Endothelial cell of umbilical vein (primary cell): Measurements from ENCODE around the gene RNF151. TPM values are rescaled to one million over a fixed set of nuclear protein-coding genes. Genes with fewer than 3 reads are reported as not detected.

Source experiments
- BruUV-seq: library from RNA; stranded (reverse); fragments of 400-500 nt; replicated peaks from 2 replicates; lab custom pipeline; 2021; lab: Mats Ljungman, UMichigan
- CTCF ChIA-PET: fragments of 300-600, 350-600 bp; sonication (Branson Sonifier 250); formaldehyde crosslinking; loops from one replicate; lab custom pipeline; 2021; ENCODE audit warnings: antibody characterized with exemption, inconsistent platforms; lab: Charles Lee
- POLR2A ChIA-PET: fragments of 300-600, 350-600 bp; sonication (Branson Sonifier 250); formaldehyde crosslinking; loops from one replicate; lab custom pipeline; 2021; ENCODE audit warnings: antibody characterized with exemption, inconsistent platforms; lab: Charles Lee
- DNase-seq: peaks from one replicate; pipeline ENCODE4 v3.0.0-alpha.2; 2011; ENCODE audit warnings: low read depth, low spot score
- FAIRE-seq: peaks from 2 replicates; lab custom pipeline; 2011; peaks lifted over from hg19 to GRCh38; lab: Jason Lieb, UNC
- H2AFZ ChIP-seq: 2 replicates; pipeline ENCODE4 v1.6.0; 2012; ENCODE audit warnings: low read depth, low read length, control low read depth, inconsistent platforms
- H3K27ac ChIP-seq: 2 replicates; pipeline ENCODE4 v1.5.1; 2011; ENCODE audit warnings: low read depth, mild to moderate bottlenecking, control low read depth, low read length, moderate library complexity; ENCODE audit not compliant: insufficient read depth
- H3K27me3 ChIP-seq, 2 experiments: 2 replicates each; pipeline versions ENCODE4 v1.6.0 to v1.6.1; 2011; ENCODE audit warnings: low read length in 2 of 2, mixed read lengths in 1 of 2; ENCODE audit not compliant: control insufficient read depth in 2 of 2, insufficient read depth in 2 of 2
- H3K36me3 ChIP-seq, 2 experiments: 2 replicates in 1 of 2; 3 replicates in 1 of 2; pipeline ENCODE4 v1.5.1; 2011; ENCODE audit warnings: low read length in 2 of 2, mild to moderate bottlenecking in 1 of 2, moderate library complexity in 1 of 2; ENCODE audit not compliant: control insufficient read depth in 2 of 2, insufficient read depth in 2 of 2; ENCODE audit errors: extremely low read depth in 1 of 2
- H3K4me1 ChIP-seq: 3 replicates; pipeline ENCODE4 v1.5.1; 2011; ENCODE audit warnings: mild to moderate bottlenecking, low read length; ENCODE audit not compliant: control insufficient read depth, insufficient read depth; ENCODE audit errors: extremely low read depth
- H3K4me2 ChIP-seq: 2 replicates; pipeline ENCODE4 v1.6.1; 2011; ENCODE audit warnings: low read length, control low read depth, mixed read lengths; ENCODE audit not compliant: insufficient read depth
- H3K4me3 ChIP-seq, 3 experiments: fragments of 200-600 bp in 1 of 3; sonication (generic), shearing (Covaris generic) in 1 of 3; replicated peaks in 1 of 3; 2 replicates each; pipeline ENCODE4 v1.5.1; 2011 to 2016; ENCODE audit warnings: control low read depth in 3 of 3, low read length in 3 of 3, mild to moderate bottlenecking in 2 of 3, inconsistent platforms in 1 of 3, low read depth in 1 of 3, moderate library complexity in 1 of 3; ENCODE audit not compliant: insufficient read depth in 1 of 3
- H3K79me2 ChIP-seq: 2 replicates; pipeline ENCODE4 v1.6.0; 2012; ENCODE audit warnings: low read length, inconsistent platforms; ENCODE audit not compliant: control insufficient read depth, insufficient read depth
- H3K9ac ChIP-seq: replicated peaks from 2 replicates; pipeline ENCODE3; 2011; ENCODE audit warnings: low read length, control low read depth; ENCODE audit not compliant: insufficient read depth; ENCODE audit errors: extremely low read depth
- H3K9me1 ChIP-seq: replicated peaks from 3 replicates; pipeline ENCODE4 v1.6.0; 2011; ENCODE audit warnings: mild to moderate bottlenecking, low read length; ENCODE audit not compliant: control insufficient read depth, insufficient read depth; ENCODE audit errors: extremely low read depth
- H3K9me3 ChIP-seq: replicated peaks from 2 replicates; pipeline ENCODE4 v1.5.1; 2012; ENCODE audit warnings: low read length, inconsistent platforms; ENCODE audit not compliant: control insufficient read depth, insufficient read depth
- H4K20me1 ChIP-seq: replicated peaks from 2 replicates; pipeline ENCODE3; 2011; ENCODE audit warnings: mild to moderate bottlenecking, low read length; ENCODE audit not compliant: control insufficient read depth, insufficient read depth; ENCODE audit errors: extremely low read depth
- EZH2 ChIP-seq: IDR thresholded peaks from 2 replicates; pipeline ENCODE4 v1.6.1; 2012; ENCODE audit warnings: borderline replicate concordance, low read depth, mild to moderate bottlenecking, moderate library complexity, low read length, inconsistent platforms; ENCODE audit not compliant: severe bottlenecking
- FOS ChIP-seq: IDR thresholded peaks from 2 replicates; pipeline ENCODE4 v1.6.1; 2011; ENCODE audit warnings: mild to moderate bottlenecking, low read length, moderate library complexity, borderline replicate concordance; ENCODE audit not compliant: insufficient read depth
- GATA2 ChIP-seq: IDR thresholded peaks from 2 replicates; pipeline ENCODE4 v1.7.0; 2011; ENCODE audit warnings: low read depth, mild to moderate bottlenecking, moderate library complexity, mixed read lengths, low read length; ENCODE audit not compliant: insufficient read length, insufficient read depth
- JUN ChIP-seq: IDR thresholded peaks from 2 replicates; pipeline ENCODE4 v1.6.1; 2011; ENCODE audit warnings: borderline replicate concordance, low read depth; ENCODE audit not compliant: insufficient read length, insufficient read depth
- MYC ChIP-seq: IDR thresholded peaks from one replicate; pipeline ENCODE4 v1.6.1; 2011; ENCODE audit warnings: mild to moderate bottlenecking, low read depth, low read length
- POLR2A ChIP-seq: IDR thresholded peaks from 2 replicates; pipeline ENCODE4 v1.6.1; 2012; ENCODE audit warnings: low read depth, mild to moderate bottlenecking, control low read depth, low read length
- POLR2AphosphoS5 ChIP-seq: IDR thresholded peaks from 2 replicates; pipeline ENCODE4 v1.6.1; 2012; ENCODE audit warnings: low read depth, mild to moderate bottlenecking, control low read depth, low read length, moderate library complexity; ENCODE audit not compliant: insufficient read depth
- dilution Hi-C: fragments of 300-500 bp; cut with MboI; formaldehyde crosslinking; loops from one replicate; pipeline ENCODE4 v1.15.0; 2019; ENCODE audit warnings: low sequenced_read_pairs; ENCODE audit not compliant: extremely low pct_ligation_motif_present
- intact Hi-C: fragments of 100-400 bp; cut with micrococcal nuclease; formaldehyde crosslinking; loops from one replicate; pipeline ENCODE4 v1.10.0; 2022
- polyA plus RNA-seq, 4 experiments: library from polyadenylated mRNA; depleted of rRNA in 3 of 4; stranded (reverse) in 3 of 4; unstranded in 1 of 4; fragments of >200 nt; gene quantifications; 2 replicates each; pipeline versions ENCODE4 v1.2.1 to v1.2.3, GENCODE V29; 2011 to 2012; ENCODE audit warnings: missing spikeins in 1 of 4
- total RNA-seq: library from RNA; stranded (reverse); gene quantifications from 2 replicates; pipeline ENCODE4 v1.2.3, GENCODE V29; 2021
- TF ChIP-seq, protein P1 (sequence below), 2 donors: IDR thresholded peaks; 1 replicate in 1 of 2; 2 replicates in 1 of 2; pipeline ENCODE4 v1.5.1; 2011; ENCODE audit warnings: low read length in 2 of 2, mild to moderate bottlenecking in 2 of 2, moderate library complexity in 2 of 2, control low read depth in 1 of 2, inconsistent platforms in 1 of 2, low read depth in 1 of 2; ENCODE audit not compliant: insufficient read depth in 1 of 2; ENCODE audit errors: extremely low read depth in 1 of 2
- TF ChIP-seq, protein P2 (sequence below): IDR thresholded peaks from 2 replicates; pipeline ENCODE4 v1.6.1; 2011; ENCODE audit not compliant: insufficient read depth, insufficient read length

RNF151 gene
- total and polyA plus RNA-seq, 2 donors (not counting 3 experiments of a cell fraction or from before 2014, with no cell fraction given): not detected

DNA sequence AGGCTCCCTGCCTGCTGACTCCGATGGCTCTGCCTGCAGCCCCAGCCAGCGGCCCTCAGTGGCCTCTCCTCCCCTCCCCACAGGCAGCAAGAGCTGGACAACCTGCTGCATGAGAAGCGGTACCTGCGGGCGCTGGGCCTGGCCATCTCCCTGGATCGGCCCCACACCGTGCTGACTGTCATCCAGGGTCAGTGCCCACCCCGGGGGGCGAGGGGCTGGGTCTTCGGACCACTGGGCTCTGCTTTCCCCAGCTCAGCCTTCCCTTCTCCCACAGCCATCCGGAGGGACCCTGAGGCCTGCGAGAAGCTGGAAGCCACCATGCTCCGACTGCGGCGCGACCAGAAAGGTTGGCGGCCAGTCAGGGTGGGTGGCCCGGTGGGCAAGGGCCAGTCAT is 11.2 kb downstream of the RNF151 start:
- Histone ChIP-seq H3K9ac (no peak overlapping the region), H3K9me1 (no peaks in the 10 kb centered on the region), H3K27me3 (peaks cover 34 to 37% of the 10 kb centered on the region in 2 experiments), H3K4me3 (no peak overlapping the region), H3K9me3 (no peaks in the 10 kb centered on the region), H4K20me1 (no peaks in the 10 kb centered on the region), H3K4me1 (peaks cover under 1% of the 10 kb centered on the region), H3K79me2 (peaks cover 6% of the 10 kb centered on the region), H3K27ac (no peak overlapping the region), H3K36me3 (peaks cover 9 to 37% of the 10 kb centered on the region in 2 experiments), H2AFZ (no peak overlapping the region), H3K4me2 (no peak overlapping the region)
- BruUV-seq: TSS peak; percentile 4
- ChIA-PET POLR2A (no interaction called here), CTCF (no interaction called here)
- FAIRE-seq (no peak), DNase-seq (no peak)
- intact Hi-C loops (no loop called here), dilution Hi-C loops (no loop called here)
- TF ChIP-seq, protein P1, sequence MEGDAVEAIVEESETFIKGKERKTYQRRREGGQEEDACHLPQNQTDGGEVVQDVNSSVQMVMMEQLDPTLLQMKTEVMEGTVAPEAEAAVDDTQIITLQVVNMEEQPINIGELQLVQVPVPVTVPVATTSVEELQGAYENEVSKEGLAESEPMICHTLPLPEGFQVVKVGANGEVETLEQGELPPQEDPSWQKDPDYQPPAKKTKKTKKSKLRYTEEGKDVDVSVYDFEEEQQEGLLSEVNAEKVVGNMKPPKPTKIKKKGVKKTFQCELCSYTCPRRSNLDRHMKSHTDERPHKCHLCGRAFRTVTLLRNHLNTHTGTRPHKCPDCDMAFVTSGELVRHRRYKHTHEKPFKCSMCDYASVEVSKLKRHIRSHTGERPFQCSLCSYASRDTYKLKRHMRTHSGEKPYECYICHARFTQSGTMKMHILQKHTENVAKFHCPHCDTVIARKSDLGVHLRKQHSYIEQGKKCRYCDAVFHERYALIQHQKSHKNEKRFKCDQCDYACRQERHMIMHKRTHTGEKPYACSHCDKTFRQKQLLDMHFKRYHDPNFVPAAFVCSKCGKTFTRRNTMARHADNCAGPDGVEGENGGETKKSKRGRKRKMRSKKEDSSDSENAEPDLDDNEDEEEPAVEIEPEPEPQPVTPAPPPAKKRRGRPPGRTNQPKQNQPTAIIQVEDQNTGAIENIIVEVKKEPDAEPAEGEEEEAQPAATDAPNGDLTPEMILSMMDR (IDR thresholded peaks at IDR 0.05; ENCODE audit: extremely low read depth in 1 of 2, insufficient read depth in 1 of 2, low read depth in 1 of 2, low read length in 2 of 2): no peak
- TF ChIP-seq, protein P2, sequence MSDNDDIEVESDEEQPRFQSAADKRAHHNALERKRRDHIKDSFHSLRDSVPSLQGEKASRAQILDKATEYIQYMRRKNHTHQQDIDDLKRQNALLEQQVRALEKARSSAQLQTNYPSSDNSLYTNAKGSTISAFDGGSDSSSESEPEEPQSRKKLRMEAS: no peak
- TF ChIP-seq MYC: no peak
- TF ChIP-seq EZH2: no peak
- TF ChIP-seq POLR2AphosphoS5: no peak
- no peak for TF ChIP-seq FOS
- no peak for TF ChIP-seq POLR2A
- TF ChIP-seq GATA2: no peak
- TF ChIP-seq JUN: no peak
